ENCODE data around the gene ZFP3. TPM values are rescaled to one million over a fixed set of nuclear protein-coding genes. Genes with fewer than 3 reads are reported as not detected.
"Not testable (repeated sequence)": the region's sequence is repeated elsewhere in the genome, so short reads cannot be mapped to it uniquely, and the experiment has no call there.

ZFP3 gene
- total and polyA plus RNA-seq, 2 donors from 2014 or later: 3.4 to 10.0 TPM

DNA sequence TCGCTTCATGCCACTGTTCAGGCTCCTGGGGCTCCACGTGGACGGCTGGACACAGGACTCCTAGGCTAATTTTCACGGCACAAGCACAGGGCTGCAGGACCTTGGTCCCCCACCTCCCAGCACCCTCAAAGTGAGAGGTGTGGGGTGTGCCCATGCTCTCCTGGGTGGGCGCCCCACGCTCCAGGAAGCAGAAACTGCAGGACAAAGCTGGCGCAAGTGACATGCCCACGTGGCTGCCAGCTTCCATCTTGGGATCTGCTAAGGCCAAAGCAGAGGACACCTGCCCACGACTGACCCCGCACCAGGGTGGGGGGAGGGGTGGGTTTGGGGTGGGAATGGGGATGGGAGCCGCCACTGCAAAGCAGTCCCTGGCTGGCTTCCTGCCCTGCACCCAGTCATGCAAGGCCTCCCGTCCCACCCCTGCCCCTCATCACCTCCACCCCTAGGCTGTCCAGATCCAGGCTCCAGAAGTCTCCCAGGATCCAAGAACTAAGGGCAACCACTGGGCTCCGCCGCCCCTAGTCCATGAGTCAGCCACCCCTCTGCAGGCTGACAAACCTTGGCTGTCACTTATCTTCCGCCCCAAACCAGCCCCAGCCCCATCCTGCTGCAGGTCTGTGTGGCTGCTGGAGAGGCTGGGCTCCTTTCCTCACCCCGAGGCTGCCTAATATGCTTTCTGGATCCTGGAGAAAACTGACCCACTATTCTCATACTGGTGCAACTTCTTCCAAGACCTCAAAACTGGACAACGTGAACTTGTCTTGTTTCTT, 48.6 kb downstream of the ZFP3 start:
- Histone ChIP-seq H3K9ac (ENCODE audit: low read length in 3 of 3) (no peak overlapping the region), H3K36me3 (ENCODE audit: control insufficient read depth in 2 of 3, insufficient read depth in 3 of 3, low read length in 3 of 3) (no peaks in the 10 kb centered on the region), H3K27ac (ENCODE audit: low read depth in 2 of 2, low read length in 2 of 2) (no peak overlapping the region), H3K9me3 (ENCODE audit: control insufficient read depth in 2 of 3, insufficient read depth in 1 of 3, low read length in 3 of 3) (no peaks in the 10 kb centered on the region), H3K4me1 (ENCODE audit: control insufficient read depth in 2 of 3, insufficient read depth in 2 of 3, low read depth in 1 of 3, low read length in 3 of 3) (no peaks in the 10 kb centered on the region), H3K4me3 (ENCODE audit: low read length in 3 of 3) (no peak overlapping the region), H3K27me3 (ENCODE audit: control insufficient read depth, insufficient read depth, low read length) (no peaks in the 10 kb centered on the region)
- FAIRE-seq: no peak
- peak in 3 of 5 donors; percentile 6 to 45 (median 36) for DNase-seq
- intact Hi-C loops (cut with DNase I): no loop called here
- TF ChIP-seq CTCF (IDR thresholded peaks at IDR 0.05; ENCODE audit: borderline replicate concordance, extremely low read depth, insufficient read depth): no peak

DNA sequence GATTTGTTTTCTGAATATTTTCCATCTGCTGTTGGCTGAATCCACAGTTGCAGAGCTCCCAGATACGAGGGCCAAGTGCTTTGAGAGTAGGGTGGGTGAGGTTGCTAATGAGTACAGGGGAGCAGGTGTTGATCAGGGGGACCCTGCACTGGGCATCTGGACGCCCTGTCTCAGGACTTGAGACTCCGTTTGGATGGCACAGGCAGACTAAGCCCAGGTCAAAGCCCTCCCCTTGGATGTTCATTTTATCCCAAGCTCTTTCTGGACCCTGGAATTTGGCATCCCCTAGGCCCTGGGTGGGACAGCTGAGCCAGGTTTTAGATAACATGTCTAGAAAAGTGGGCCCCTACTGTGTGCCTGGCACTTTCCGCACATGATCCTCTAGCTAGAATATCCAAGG, 49.6 kb downstream of the ZFP3 start:
- TF ChIP-seq CTCF (IDR thresholded peaks at IDR 0.05; ENCODE audit: borderline replicate concordance, extremely low read depth, insufficient read depth): no peak
- no peaks in the 10 kb centered on the region for H3K9me3 ChIP-seq (ENCODE audit: control insufficient read depth in 2 of 3, insufficient read depth in 1 of 3, low read length in 3 of 3)
- DNase-seq (peak in 2 of 5 donors; percentile 18), FAIRE-seq (no peak)
- H3K27me3 ChIP-seq (ENCODE audit: control insufficient read depth, insufficient read depth, low read length): no peaks in the 10 kb centered on the region
- H3K4me1 ChIP-seq (ENCODE audit: control insufficient read depth in 2 of 3, insufficient read depth in 2 of 3, low read depth in 1 of 3, low read length in 3 of 3): no peaks in the 10 kb centered on the region
- H3K27ac ChIP-seq (ENCODE audit: low read depth in 2 of 2, low read length in 2 of 2): no peak overlapping the region
- intact Hi-C loops (cut with DNase I): no loop called here
- no peaks in the 10 kb centered on the region for H3K36me3 ChIP-seq (ENCODE audit: control insufficient read depth in 2 of 3, insufficient read depth in 3 of 3, low read length in 3 of 3)
- H3K4me3 ChIP-seq (ENCODE audit: low read length in 3 of 3): no peak overlapping the region
- H3K9ac ChIP-seq (ENCODE audit: low read length in 3 of 3): no peak overlapping the region

- H3K4me1 ChIP-seq (ENCODE audit: control insufficient read depth in 2 of 3, insufficient read depth in 2 of 3, low read depth in 1 of 3, low read length in 3 of 3); H3K27me3 ChIP-seq (ENCODE audit: control insufficient read depth, insufficient read depth, low read length); FAIRE-seq; H3K9ac ChIP-seq (ENCODE audit: low read length in 3 of 3); H3K9me3 ChIP-seq (ENCODE audit: control insufficient read depth in 2 of 3, insufficient read depth in 1 of 3, low read length in 3 of 3); H3K36me3 ChIP-seq (ENCODE audit: control insufficient read depth in 2 of 3, insufficient read depth in 3 of 3, low read length in 3 of 3); H3K4me3 ChIP-seq (ENCODE audit: low read length in 3 of 3); intact Hi-C loops (cut with DNase I); H3K27ac ChIP-seq (ENCODE audit: low read depth in 2 of 2, low read length in 2 of 2): not testable (repeated sequence)
- peak in 2 of 5 donors; percentile 9 to 33 for DNase-seq
Measured at GRCh38 chr17:5128387-5128786, 50.1 kb downstream of the ZFP3 start.

- TF ChIP-seq CTCF (IDR thresholded peaks at IDR 0.05; ENCODE audit: borderline replicate concordance, extremely low read depth, insufficient read depth): no peak
Measured at GRCh38 chr17:5128905-5129535, 50.8 kb downstream of the ZFP3 start.

DNA sequence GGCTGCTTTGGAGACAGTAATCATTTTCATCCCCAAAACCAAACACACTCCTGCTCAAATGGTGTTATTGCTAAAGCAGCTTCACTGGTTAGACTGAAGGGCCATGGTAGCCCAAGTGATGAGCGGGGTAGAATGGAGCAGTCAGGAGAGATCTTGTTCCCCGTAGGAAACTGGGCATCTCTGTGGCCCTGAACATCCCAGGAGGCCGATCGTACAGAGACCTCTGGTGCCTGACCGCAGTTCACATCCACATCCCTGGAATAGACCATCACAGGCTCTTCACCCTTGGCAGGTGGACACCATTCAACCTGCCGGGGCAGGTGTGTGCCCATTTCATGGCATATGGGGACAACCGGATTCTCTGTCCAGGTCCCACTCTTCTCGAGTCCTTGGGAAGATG, 51.5 kb downstream of the ZFP3 start:
- FAIRE-seq; H3K9me3 ChIP-seq (ENCODE audit: control insufficient read depth in 2 of 3, insufficient read depth in 1 of 3, low read length in 3 of 3); intact Hi-C loops (cut with DNase I); H3K4me3 ChIP-seq (ENCODE audit: low read length in 3 of 3); H3K27me3 ChIP-seq (ENCODE audit: control insufficient read depth, insufficient read depth, low read length); H3K9ac ChIP-seq (ENCODE audit: low read length in 3 of 3); H3K36me3 ChIP-seq (ENCODE audit: control insufficient read depth in 2 of 3, insufficient read depth in 3 of 3, low read length in 3 of 3); H3K4me1 ChIP-seq (ENCODE audit: control insufficient read depth in 2 of 3, insufficient read depth in 2 of 3, low read depth in 1 of 3, low read length in 3 of 3); H3K27ac ChIP-seq (ENCODE audit: low read depth in 2 of 2, low read length in 2 of 2): not testable (repeated sequence)
- peak in 1 of 5 donors; percentile 15 for DNase-seq

More at GRCh38 chr17:5128905-5129535, 50.8 kb downstream of the ZFP3 start:
- no peak overlapping the region for H3K9ac ChIP-seq (ENCODE audit: low read length in 3 of 3)
- no peak overlapping the region for H3K27ac ChIP-seq (ENCODE audit: low read depth in 2 of 2, low read length in 2 of 2)
- H3K36me3 ChIP-seq (ENCODE audit: control insufficient read depth in 2 of 3, insufficient read depth in 3 of 3, low read length in 3 of 3): no peaks in the 10 kb centered on the region
- H3K9me3 ChIP-seq (ENCODE audit: control insufficient read depth in 2 of 3, insufficient read depth in 1 of 3, low read length in 3 of 3): no peaks in the 10 kb centered on the region
- DNase-seq (peak in 1 of 5 donors; percentile 11), FAIRE-seq (no peak)
- intact Hi-C loops (cut with DNase I): no loop called here
- H3K4me1 ChIP-seq (ENCODE audit: control insufficient read depth in 2 of 3, insufficient read depth in 2 of 3, low read depth in 1 of 3, low read length in 3 of 3): no peaks in the 10 kb centered on the region
- H3K4me3 ChIP-seq (ENCODE audit: low read length in 3 of 3): no peak overlapping the region
- no peaks in the 10 kb centered on the region for H3K27me3 ChIP-seq (ENCODE audit: control insufficient read depth, insufficient read depth, low read length)

DNA sequence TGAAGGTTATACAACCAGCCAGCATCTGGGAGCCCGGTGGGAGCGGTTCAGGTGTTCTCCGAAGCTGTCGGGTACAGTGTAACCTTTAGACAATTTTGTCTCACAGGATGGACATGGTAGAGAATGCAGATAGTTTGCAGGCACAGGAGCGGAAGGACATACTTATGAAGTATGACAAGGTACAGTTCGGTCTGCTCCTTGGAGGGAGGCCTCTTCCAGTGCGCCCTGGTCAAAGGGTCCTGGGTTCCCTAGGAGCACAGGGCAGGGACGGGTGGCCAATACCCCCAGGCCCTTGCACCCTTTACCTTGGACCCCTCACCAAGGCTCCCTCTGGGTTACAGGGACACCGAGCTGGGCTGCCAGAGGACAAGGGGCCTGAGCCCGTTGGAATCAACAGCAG, 52.0 kb downstream of the ZFP3 start:
- intact Hi-C loops (cut with DNase I); H3K4me3 ChIP-seq (ENCODE audit: low read length in 3 of 3); H3K9me3 ChIP-seq (ENCODE audit: control insufficient read depth in 2 of 3, insufficient read depth in 1 of 3, low read length in 3 of 3); H3K4me1 ChIP-seq (ENCODE audit: control insufficient read depth in 2 of 3, insufficient read depth in 2 of 3, low read depth in 1 of 3, low read length in 3 of 3); H3K36me3 ChIP-seq (ENCODE audit: control insufficient read depth in 2 of 3, insufficient read depth in 3 of 3, low read length in 3 of 3); FAIRE-seq; H3K27me3 ChIP-seq (ENCODE audit: control insufficient read depth, insufficient read depth, low read length); H3K9ac ChIP-seq (ENCODE audit: low read length in 3 of 3); H3K27ac ChIP-seq (ENCODE audit: low read depth in 2 of 2, low read length in 2 of 2): not testable (repeated sequence)
- peak in 1 of 5 donors; percentile 7 for DNase-seq

Measured in kidney (tissue), 14 donors.